Chondrocyte (in vitro differentiated cells): ENCODE measurements around the gene GRB7. TPM values are rescaled to one million over a fixed set of nuclear protein-coding genes. Genes with fewer than 3 reads are reported as not detected.
"Not testable (repeated sequence)": the region's sequence is repeated elsewhere in the genome, so short reads cannot be mapped to it uniquely, and the experiment has no call there.

Experiments used
- DNase-seq: peaks from one replicate; pipeline ENCODE4 v3.0.0; 2021; ENCODE audit warnings: mixed read lengths, low spot score
- H3K27ac Mint-ChIP-seq: one replicate; pipeline ENCODE4 v1.8.0; 2021; ENCODE audit warnings: mild to moderate bottlenecking, moderate library complexity, mixed read lengths; ENCODE audit not compliant: unreplicated experiment
- H3K27me3 Mint-ChIP-seq: 2 replicates; pipeline ENCODE4 v1.8.0; 2021; ENCODE audit warnings: low read depth, mixed read lengths
- H3K36me3 Mint-ChIP-seq: 2 replicates; pipeline ENCODE4 v1.8.0; 2021; ENCODE audit warnings: low read depth, mixed read lengths
- H3K4me1 Mint-ChIP-seq: 2 replicates; pipeline ENCODE4 v1.8.0; 2021; ENCODE audit warnings: low read depth, mild to moderate bottlenecking, mixed read lengths
- H3K4me3 Mint-ChIP-seq: one replicate; pipeline ENCODE4 v1.8.0; 2021; ENCODE audit warnings: mild to moderate bottlenecking, moderate library complexity, mixed read lengths; ENCODE audit not compliant: unreplicated experiment
- H3K9me3 Mint-ChIP-seq: 2 replicates; pipeline ENCODE4 v1.8.0; 2021; ENCODE audit warnings: low read depth, mixed read lengths
- CTCF ChIP-seq: fragments of 200-600 bp; sonication (generic); IDR thresholded peaks from 2 replicates; pipeline ENCODE4 v1.5.0; 2021; ENCODE audit warnings: antibody characterized with exemption, mild to moderate bottlenecking, moderate library complexity
- total RNA-seq: library from RNA; stranded (reverse); gene quantifications from 3 replicates; pipeline ENCODE4 v1.2.1, GENCODE V29; 2021

GRB7 gene
- total RNA-seq, 1 donor from 2014 or later: not detected

GRCh38 chr17:39722965-39723848, 14.5 kb upstream of the GRB7 start:
- peaks cover 30% of the 10 kb centered on the region for H3K36me3 Mint-ChIP-seq
- H3K9me3 Mint-ChIP-seq: no peaks in the 10 kb centered on the region
- no peak for DNase-seq
- H3K27me3 Mint-ChIP-seq: no peaks in the 10 kb centered on the region
- H3K4me3 Mint-ChIP-seq: no peak overlapping the region
- no peak overlapping the region for H3K27ac Mint-ChIP-seq
- TF ChIP-seq CTCF: no peak
- H3K4me1 Mint-ChIP-seq: no peaks in the 10 kb centered on the region

GRCh38 chr17:39724731-39725130, 13.0 kb upstream of the GRB7 start:
- Mint-ChIP-seq H3K9me3 (no peaks in the 10 kb centered on the region), H3K27ac (no peak overlapping the region), H3K36me3 (peaks cover 25% of the 10 kb centered on the region), H3K4me3 (no peak overlapping the region), H3K27me3 (no peaks in the 10 kb centered on the region), H3K4me1 (peaks cover 9% of the 10 kb centered on the region)
- no peak for DNase-seq
- no peak for TF ChIP-seq CTCF

GRCh38 chr17:39725923-39726322, 11.8 kb upstream of the GRB7 start:
- not testable (repeated sequence) for H3K27ac Mint-ChIP-seq, H3K4me3 Mint-ChIP-seq, H3K9me3 Mint-ChIP-seq, DNase-seq, H3K27me3 Mint-ChIP-seq
- Mint-ChIP-seq H3K36me3 (peaks cover 20% of the 10 kb centered on the region), H3K4me1 (peaks cover 11% of the 10 kb centered on the region)

- H3K9me3 Mint-ChIP-seq: no peaks in the 10 kb centered on the region
- H3K4me1 Mint-ChIP-seq: peaks cover 11% of the 10 kb centered on the region
- no peak for DNase-seq
- H3K27ac Mint-ChIP-seq: no peak overlapping the region
- H3K27me3 Mint-ChIP-seq: no peaks in the 10 kb centered on the region
- TF ChIP-seq CTCF: no peak
- H3K4me3 Mint-ChIP-seq: no peak overlapping the region
- peaks cover 17% of the 10 kb centered on the region for H3K36me3 Mint-ChIP-seq
Measured at GRCh38 chr17:39726617-39727016, 11.1 kb upstream of the GRB7 start.

- Mint-ChIP-seq H3K27me3 (no peaks in the 10 kb centered on the region), H3K36me3 (peaks cover 17% of the 10 kb centered on the region), H3K27ac (no peak overlapping the region), H3K4me3 (no peak overlapping the region), H3K4me1 (peaks cover 11% of the 10 kb centered on the region), H3K9me3 (no peaks in the 10 kb centered on the region)
- no peak for TF ChIP-seq CTCF
- no peak for DNase-seq
Measured at GRCh38 chr17:39727556-39727955, 10.2 kb upstream of the GRB7 start.
